ENCODE results near the gene SPATA24.
"Not testable (repeated sequence)": the region's sequence is repeated elsewhere in the genome, so short reads cannot be mapped to it uniquely, and the experiment has no call there.

SPATA24 gene

DNA sequence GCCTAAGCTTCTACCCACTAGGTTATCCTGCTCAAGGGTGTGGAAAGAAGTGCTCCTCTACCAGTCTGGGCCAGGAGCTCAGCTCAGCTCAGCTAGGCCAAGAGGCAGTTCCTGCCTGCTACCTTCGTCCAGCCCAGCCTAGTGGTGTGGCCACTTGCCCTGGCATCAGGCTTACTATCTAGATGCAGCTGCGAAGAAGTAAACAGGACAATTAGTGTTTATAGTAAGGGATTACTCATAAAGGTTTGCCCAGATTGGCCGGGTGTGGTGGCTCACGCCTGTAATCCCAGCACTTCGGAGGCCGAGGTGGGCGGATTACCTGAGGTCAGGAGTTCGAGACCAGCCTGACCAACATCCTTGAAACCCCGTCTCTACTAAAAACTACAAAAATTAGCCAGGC is 12.8 kb upstream of the SPATA24 start:
- no peak for DNase-seq

DNA sequence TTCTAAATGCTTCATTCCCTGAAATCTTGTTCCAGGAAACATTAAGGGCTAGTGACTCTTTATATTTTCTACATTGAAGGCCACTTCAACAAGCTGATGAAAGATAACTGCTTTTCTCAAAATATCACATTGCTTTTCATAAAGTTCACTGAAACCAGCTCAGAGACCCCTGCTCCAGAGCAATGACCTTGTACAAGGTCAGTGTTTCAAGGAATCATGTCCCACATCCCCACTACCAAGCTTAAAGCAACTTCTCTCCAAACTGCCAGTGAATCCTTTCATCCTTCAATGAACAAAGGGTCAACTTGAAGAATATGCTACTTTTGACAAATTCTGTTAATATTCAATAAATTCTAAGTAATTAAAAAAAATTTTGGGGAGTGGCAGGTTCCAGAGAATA is 12.0 kb upstream of the SPATA24 start:
- no peak for DNase-seq

DNA sequence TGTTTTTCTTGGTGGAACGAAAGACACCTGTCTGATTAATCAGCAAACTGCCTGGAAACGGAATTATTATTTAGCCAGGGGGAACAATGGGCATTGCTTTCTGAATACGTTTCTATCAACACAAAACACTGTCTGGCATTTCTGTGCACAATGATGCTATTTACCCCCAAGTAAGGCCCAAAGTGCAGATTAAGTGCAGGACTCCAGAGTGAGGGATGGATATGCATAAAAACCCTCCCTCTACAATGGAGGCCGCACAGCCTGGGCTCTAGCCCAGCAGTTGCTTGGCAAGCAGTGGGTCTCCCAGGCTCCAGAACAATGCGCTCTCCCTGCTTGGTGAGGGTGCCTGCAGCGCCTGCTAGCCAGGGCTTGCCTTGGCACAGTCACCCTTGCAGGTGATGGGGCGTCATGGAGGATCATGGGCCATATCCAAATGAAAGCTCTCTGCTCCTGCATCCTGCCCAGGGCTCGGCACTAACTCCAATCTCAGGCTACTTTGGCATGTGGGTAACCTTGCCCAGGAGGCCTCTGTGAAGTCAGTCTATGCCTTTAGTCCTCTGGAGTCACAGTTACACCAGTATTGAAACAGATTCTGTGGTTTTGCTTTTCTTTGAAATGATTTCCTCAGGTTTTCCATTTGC is 11.5 kb upstream of the SPATA24 start:
- DNase-seq, result no peak

DNA sequence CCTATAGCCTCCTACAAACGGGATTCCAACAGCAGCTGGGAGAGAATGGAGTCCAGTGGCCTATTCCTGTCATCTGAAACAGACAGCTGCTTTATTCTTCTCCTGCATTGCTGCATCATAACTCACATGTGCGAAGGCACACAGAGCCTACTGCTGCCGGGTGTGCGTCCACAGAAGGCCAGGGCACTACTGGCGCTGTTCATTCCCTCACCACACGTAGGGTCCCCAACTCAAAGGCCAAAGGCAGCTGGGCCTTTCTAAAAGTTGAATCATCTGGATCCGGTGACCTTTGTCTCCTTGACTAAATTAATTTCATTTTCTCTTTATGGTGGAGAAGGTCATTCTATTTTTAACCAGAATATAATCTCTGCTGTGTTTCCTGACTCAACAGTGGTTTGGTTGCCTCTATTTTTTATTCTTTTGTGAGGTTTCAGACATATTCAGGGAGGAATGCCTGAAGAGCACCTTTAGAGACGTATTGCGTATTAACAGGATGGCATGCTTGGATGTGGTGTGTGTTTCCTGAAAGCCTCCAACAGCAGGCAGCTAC is 10.8 kb upstream of the SPATA24 start:
- no peak for DNase-seq

DNA sequence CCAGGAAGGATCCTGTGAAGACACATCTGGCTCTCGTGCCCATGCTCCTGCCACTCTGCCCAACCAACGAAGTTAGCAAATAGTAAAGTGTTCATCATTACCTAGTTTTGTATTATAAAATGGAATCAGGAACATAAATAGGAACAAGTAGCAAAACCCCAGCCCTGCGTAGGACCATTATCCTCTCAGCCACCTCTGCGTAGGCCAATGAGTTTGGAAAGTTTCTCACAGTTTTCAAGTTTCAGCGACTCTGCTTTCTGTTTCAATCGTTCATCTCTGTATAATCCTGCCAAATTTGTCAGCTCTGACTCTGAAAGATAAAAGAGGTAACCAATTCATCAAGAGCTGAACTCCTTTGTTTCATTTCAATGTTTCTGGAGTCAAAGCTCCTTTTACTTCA is 10.1 kb upstream of the SPATA24 start:
- no peak for DNase-seq

DNA sequence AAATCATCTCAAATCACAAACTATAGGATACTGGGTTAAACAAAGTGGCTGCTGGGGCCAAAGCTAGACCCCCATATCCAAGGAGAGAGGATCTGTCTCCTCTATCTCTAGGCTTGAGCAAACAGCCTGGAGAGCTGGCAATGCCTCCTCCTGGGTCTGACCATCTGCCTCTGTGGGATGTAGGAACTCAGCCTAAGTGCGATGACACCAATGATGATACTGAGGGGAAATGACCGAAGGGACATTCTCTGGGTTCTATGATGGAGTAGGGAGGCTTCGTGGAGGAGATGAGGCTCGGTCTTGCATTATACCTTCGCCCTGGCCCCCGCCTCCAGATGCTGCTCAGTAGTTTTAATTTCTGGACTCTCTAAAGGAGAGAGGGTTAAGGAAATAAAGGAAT is 9.3 kb upstream of the SPATA24 start:
- no peak for DNase-seq

DNA sequence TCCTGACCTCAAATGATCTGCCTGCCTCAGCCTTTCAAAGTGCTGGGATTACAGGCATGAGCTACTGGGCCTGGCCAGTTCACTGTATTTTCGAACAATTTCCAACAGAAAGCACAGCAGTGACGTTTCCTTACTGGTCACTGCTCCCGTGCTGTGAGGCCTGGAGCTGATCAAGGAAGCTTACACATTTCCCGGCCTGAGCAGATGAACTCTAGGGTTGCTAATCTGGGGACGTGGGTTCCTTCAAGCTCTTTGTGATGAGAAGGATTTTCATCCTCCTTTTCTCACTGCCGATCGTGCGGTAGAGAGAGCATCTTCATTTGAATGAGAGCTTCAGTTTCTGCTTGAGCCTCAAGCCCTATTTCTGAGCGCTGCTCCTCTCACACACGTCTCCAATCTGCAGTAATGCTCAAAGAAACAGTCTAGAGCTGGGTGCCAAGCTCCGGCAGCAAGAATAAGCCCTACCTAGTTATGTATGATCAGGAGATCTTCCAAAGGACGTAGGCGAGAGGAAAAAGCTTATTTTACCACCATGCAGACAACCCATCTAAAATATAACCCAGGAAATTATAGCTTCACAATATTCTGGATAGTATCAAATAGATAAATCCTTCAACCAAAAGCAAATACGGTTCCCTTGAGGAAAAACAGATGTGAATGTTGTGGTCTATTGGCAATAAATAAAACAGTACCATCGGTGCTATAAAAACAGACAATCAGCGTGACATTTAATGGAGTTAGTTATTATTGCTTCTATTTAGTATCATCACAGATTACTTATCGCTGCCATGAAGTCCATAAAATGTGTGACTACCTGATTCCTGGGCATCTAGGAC is 7.3 kb upstream of the SPATA24 start:
- DNase-seq, result no peak

DNA sequence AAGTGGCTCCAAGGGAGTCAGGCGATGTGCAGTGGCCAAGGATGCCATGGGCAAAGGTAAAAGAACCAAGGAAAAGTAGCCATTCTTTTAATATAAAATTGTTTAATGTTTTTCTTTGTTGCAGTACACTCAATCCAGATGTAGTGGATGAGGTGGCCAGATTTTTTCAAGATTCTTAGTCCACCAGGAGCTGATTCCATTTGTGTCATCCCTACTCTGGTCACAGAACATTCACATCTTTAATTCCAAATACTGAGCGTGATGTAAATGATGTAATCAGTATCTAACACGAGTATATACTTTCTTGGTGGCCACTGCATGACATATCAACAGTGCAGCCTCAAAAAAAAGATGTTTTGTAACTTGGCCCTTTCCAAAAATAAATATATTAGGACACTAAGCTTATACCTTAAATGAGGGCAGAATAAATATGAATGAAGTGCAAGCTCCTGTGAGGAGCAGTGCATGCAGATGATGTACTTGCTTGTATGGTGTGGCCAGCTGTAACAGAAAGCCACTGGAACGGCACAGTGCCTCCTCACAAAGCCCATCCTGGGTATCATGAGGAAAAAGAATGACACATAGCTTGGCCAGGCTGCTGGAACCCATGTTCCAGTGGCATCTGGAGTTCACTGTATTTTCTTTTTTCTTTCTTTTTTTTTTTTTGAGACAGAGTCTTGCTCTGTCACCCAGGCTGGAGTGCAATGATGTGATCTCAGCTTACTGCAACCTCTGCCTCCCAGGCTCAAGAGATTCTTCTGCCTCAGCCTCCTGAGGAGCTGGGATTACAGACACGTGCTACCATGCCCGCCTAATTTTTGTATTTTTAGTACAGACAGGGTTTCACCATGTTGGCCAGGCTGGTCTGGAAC is 6.5 kb upstream of the SPATA24 start:
- DNase-seq, result no peak

DNA sequence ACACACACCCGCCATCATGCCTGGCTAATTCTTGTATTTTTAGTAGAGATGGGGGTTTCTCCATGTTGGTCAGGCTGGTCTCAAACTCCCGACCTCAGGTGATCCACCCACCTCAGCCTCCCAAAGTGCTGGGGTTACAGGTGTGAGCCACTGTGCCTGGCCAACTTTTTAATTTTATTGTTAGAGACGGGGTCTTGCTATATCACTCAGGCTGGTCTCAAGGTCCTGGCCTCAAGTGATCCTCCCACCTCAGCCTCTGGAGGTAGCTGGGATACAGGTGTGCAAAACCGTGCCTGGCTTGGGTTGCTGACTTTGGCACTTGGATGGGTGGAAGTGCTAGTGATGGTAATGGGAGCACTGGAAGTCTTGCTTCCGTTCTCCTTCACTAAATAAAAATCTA is 5.2 kb upstream of the SPATA24 start:
- not testable (repeated sequence) for DNase-seq

DNA sequence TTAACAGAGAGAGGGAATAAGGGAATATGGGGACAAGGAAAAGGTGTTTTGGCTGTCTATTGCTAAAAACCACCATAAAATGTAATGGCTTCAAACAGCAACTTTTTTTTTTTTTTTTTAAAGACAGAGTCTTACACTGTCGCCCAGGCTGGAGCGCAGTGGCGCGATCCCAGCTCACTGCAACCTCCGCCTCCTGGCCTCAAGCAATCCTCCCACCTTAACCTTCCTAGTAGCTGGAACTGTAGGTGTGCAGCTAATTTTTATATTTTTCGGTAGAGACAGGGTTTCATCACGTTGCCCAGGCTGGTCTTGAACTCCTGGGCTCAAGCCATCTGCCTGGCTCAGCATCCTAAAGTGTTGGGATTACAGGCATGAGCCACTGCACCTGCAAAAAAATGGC is 4.3 kb upstream of the SPATA24 start:
- no peak for DNase-seq

DNA sequence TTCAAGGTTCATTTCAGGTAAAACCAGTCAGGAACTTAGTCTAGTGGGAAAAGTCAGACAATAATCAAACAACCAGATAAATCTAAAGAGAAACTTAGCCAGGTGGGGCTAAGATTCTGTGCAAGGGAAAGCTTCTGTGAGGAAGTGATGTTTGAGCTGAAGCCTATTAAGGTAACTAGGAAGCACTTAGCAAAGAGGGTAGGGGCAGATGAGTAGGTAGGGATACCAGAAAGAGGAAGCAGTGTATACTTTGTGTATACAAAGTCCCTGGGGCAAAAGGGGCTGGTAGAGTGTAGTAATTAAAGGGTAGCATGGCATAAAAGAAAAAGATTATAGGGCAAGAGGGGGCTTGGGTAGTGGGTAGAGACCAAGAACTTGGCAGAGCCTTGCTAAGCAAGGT is 3.6 kb upstream of the SPATA24 start:
- no peak for DNase-seq

DNA sequence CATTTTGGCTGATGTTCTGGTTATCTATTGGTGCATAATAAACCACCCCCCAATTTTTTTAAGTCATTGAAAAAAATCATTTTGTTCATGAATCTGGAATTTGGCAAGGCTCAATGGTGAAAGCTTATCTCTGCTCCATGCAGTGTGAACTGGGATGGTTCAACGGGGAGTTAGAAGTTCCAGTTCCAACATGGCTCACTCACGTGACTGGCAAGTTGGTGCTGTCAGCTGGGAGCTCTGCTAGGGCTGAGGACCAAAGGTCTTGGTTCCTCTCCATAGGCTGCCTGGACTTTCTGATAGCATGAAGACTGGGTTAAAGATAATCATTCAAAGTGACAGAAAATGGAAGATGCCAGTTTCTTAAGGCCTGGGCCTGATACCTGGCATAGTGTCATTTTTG is 3.1 kb upstream of the SPATA24 start:
- DNase-seq, result no peak

DNA sequence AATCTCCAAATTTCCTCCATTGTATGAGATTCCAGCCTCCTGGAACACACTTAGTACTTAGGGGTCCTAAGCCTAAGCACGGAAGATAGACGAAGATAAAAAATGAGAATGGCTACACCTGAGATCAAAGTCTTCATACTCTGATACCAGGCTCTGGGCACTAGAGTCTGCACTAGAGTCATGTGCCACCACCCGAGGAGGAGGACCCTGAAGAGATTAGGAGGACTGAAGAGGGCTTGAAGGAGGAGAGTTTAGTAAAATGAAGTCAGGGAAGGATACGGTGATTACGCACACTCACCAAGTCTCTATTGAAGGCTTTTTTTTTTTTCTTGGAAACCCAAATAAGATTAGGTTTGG is 573 bp upstream of the SPATA24 start:
- DNase-seq, result no peak

DNA sequence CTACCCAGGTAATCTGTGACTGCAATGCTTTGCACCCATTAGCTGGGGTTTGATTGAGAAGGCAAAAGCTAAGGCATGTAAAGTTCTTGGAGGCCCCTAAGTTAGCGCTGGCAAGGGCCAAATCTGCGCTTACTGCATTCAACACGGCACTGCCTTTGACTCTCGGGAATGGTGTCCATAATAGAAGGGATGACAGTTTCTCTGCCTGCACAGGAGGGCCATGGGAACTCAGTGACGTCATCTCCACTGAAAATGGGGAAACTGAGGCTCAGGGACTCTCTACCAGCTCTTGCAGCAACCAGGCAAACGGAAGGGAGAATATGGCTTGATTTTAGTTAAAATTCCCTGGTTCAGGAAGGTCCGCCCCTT is 487 bp downstream of the SPATA24 start:
- DNase-seq, result no peak

DNA sequence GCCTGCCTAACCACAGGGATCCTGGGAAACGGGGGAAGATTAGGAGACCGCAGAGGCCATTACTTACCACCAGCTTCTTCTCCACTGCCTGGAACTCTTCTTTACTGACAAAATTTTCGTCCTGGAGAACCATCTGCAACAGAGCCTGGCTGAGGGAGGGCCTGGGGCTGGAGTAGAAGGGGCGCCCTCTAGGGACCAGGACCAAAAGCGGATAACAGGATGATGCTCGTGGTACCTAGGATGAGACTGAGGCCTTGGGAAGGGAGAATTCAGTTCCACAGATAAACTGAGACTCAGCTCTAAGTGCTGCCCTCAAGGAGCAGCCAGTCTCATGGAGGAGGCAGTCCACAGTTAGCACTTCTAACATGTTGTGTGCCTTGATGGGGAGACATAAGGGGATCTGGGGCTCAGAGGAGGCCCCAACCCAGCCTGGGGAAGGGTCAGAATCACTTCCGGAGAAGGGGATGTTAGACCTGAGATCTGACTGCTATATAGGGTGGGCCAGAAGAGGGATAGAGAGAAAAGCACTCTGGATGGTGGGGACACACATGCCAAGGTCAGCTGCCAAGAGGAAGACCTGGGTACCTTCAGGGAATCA is 1.2 kb downstream of the SPATA24 start:
- no peak for DNase-seq

DNA sequence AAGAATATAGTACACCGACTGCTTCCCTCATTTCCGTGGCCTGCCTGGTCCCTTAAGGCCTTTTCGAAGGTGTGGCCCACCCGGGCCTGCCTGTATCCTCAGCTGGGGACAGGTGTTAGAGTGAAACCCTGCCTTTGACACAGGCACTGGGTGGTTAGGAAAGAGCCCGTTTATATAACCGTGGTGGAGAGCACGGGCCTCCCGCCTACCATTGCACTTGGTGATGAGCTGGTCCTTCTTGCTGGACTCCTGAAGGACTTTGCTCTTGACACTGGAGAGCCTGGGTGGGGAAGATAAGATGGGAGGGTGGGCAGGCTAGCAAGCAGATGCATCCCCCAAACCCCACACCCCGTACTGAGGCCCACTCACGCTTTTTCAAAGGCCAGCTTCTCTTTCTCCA is 2.3 kb downstream of the SPATA24 start:
- no peak for DNase-seq

DNA sequence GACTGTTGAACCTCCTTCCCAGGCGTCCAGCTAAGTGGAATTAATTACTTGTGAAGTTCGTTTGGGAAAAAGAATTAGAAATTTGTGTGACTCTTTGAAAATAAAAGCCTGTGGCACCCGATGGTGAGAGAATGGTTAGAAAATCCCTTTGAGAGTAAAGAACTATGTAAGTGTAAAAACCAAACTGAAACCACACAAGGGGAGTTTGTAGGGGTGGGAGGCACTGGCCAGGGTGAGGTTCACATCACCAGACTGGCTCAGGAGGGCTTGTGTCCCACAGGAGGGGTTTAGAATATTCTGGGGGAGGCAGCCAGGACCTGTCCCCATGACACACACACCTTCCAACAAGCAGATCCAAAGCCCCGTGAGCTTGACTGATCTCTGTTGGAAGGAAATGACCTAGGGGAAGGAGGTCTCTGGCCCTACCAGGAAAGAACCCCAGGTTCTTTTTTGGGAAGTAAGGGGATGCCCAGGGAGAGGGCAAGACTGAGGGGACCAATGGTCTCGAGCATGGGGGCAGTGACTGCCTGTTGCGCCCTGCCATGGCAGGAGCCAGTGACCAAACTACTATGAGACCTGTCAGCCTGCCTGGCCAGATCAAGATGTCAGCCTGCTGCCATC is 4.3 kb downstream of the SPATA24 start:
- DNase-seq, result no peak

DNA sequence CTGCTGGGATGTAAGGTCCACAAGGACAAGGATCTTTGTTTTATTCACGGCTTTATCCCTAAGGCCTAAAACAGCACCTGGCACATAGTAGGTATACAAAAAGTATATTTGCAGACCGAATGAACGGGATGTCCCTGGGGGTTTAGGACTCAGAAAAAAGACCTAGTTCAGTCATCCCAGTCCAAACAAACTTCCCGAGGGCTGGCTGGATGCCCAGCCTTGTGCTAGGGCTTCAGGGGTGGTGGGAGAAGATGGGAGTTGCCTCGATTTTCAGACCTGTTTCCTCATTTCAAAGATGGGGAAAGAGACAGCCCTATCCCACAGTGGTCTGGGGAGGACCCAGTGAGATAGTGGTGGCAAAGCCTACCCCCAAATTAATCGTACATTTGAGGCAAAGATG is 6.0 kb downstream of the SPATA24 start:
- DNase-seq, result no peak

DNA sequence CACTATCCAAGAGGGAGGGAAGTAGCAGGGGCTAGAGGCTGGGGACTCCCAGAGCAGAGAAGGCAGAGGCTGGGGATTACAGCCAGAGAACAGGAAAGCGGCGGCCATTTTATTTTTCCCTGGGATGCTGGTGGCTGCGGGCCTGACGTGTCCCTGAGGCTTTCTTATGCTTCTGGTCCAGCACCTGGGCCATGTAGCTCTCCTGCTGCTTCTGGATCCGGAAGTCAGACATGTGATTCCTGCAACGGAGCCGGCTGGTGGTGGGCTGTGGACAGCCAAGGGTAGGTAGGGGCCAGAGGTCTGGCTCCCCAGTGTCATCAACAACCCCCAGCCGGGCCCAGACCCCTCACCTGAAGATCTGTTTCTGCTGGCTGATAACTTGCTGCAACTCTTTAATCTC is 7.2 kb downstream of the SPATA24 start:
- DNase-seq, result no peak

DNA sequence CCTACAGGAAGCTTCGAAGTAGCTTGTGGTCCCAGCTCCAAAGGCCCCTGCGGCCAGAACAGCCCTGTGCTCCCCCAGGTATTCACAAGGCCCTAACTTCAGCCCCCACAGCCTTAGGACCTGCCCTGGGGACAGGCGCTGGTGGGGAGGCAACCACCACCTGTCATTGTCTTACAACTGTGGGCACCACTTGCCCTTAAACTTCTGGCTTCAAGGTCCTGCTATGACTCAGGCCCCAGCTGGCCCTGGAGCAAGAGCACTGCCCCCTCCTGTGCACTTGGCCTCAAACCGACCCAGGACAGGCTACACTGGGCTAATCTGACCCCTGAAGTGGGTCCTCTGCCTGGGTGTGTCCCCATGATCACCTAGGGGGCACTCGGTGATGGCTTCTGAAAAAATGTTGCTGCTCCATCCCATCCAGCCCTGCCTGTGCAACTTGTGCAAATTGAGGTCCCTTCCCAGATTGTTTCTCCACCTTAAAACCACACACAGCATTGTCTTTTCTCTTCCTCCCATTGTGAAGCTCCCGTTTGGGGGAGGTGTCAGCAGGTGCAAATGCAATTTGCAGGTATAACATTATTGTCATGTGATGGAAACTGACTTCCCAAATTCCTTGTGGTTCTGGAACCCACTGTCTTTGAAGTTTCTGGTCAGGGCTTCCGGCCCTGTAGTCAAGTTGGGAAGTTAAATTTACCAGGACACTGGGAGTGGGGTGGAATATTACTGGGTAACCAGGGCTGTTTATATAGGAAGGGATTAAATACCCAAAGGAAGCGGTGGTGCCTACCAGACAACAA is 7.8 kb downstream of the SPATA24 start:
- no peak for DNase-seq

DNA sequence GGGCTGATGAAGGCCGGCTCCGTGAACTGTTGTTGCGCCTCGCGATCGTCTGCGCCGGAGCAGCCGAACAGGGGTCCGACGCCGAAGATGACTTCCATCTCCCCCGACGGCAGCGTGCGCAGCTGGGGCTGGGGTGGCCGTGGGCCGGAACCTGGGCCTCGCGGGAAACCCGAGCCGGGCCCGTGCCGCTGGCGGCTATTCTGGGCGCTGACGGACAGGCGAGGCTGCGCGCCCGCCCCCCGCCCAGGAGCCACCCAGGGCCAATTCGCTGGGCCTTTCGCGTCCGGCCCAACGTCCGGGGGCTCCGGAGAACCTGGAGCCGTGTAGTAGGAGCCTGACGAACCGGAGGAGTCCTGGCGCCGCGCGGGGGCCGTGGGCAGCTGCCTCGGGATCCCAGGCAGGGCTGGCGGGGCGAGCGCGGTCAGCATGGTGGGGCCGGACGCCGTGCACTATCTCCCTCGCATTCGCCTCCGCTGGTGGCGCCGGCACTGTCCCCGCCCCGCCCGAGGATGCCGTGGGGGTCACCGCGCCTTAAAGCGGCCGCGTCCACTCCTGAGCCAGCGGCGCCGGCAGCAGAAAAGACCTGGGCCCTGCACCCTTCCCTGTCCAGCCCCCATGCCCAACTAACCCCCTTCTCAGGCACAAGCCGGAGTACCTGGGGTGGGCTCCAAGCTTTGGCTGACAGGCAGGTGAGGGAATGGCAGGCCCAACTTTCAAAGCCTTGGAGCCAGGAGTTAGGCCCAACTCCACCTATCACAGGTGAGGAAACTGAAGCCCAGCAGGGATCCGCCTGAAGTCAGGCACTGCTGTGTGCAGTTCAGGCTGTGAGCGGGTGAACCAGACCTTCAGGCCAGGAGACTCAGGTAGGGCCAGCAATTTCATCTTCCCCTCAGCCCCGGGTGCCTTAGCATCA is 9.0 kb downstream of the SPATA24 start, which contains the start of gene PROB1:
Gene PROB1 (minus strand): TSS at position 451 of the 913 bp plus-strand sequence. CDS start 23 bp downstream, at position 428.
- no peak for DNase-seq

All from KG1 (cell line).